Measurements from ENCODE around the gene NIPBL. TPM values are rescaled to one million over a fixed set of nuclear protein-coding genes. Genes with fewer than 3 reads are reported as not detected.

Gene NIPBL, protein sequence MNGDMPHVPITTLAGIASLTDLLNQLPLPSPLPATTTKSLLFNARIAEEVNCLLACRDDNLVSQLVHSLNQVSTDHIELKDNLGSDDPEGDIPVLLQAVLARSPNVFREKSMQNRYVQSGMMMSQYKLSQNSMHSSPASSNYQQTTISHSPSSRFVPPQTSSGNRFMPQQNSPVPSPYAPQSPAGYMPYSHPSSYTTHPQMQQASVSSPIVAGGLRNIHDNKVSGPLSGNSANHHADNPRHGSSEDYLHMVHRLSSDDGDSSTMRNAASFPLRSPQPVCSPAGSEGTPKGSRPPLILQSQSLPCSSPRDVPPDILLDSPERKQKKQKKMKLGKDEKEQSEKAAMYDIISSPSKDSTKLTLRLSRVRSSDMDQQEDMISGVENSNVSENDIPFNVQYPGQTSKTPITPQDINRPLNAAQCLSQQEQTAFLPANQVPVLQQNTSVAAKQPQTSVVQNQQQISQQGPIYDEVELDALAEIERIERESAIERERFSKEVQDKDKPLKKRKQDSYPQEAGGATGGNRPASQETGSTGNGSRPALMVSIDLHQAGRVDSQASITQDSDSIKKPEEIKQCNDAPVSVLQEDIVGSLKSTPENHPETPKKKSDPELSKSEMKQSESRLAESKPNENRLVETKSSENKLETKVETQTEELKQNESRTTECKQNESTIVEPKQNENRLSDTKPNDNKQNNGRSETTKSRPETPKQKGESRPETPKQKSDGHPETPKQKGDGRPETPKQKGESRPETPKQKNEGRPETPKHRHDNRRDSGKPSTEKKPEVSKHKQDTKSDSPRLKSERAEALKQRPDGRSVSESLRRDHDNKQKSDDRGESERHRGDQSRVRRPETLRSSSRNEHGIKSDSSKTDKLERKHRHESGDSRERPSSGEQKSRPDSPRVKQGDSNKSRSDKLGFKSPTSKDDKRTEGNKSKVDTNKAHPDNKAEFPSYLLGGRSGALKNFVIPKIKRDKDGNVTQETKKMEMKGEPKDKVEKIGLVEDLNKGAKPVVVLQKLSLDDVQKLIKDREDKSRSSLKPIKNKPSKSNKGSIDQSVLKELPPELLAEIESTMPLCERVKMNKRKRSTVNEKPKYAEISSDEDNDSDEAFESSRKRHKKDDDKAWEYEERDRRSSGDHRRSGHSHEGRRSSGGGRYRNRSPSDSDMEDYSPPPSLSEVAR (N-terminal part only)
- total RNA-seq = 10 to 100 TPM; 43.2 to 53.6 TPM

DNA sequence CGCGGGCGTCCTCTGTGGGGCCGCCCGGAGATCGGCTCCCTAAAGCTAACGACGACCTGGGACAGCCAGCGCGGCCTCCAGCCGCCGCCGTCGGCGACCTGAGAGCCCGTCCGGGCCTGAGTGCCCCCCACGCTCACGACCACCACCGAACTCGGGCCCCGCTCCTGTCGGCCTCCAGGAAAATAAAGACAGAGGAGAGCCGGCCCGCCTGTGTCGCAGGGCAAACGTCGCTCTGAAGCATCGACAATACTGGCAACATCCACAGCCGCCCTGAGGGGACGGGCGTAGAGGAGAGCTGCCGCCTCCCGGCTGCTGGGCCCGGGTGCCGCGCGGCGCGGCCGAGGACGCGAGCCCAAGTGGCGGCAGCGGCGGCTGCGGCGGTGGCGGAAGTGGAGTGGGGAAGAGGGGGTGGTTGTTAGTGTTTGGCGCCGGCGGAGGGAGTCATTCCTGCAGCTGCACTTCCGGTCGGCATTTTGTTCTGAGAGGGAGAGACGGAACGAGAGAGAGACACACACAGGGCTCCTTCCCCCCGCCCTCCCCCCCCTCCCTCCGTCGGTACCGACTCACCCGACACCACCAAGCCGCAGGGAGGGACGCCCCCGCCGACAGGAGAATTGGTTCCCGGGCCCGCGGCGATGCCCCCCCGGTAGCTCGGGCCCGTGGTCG, at the start of gene NIPBL:
TSS of gene NIPBL (plus strand) at position 471 of the 666 bp plus-strand sequence. CDS start 76,928 bp downstream, outside the sequence.
- DNase-seq (ENCODE audit: low spot score) = peak; percentile 94
- Histone ChIP-seq H3K27me3 (replicated peaks; ENCODE audit: insufficient read depth) (no peaks in the 10 kb centered on the region), H3K4me3 (peak within 1 kb of the TSS; percentile 86 to 95), H3K27ac (peak within 1 kb of the TSS; percentile 91 to 98), H3K36me3 (no peaks in the 10 kb centered on the region), H3K4me1 (replicated peaks) (no peaks in the 10 kb centered on the region), H3K9me3 (no peaks in the 10 kb centered on the region)
- WGBS = under 1% methylated on average over 69 of the region's 73 CpGs
- intact Hi-C loops (cut with DNase I) = loop anchor here (5.0 to 10.0 kb wide), 3 partner anchors 68 to 134 kb away; no protein-coding TSS in a partner anchor
- TF ChIP-seq POLR2AphosphoS5 (IDR thresholded peaks at IDR 0.05) (peak; percentile 53), POLR2A (IDR thresholded peaks at IDR 0.05) (peak; percentile 80), CTCF (IDR thresholded peaks at IDR 0.05) (peak in 1 of 4 experiments; percentile 17)

DNA sequence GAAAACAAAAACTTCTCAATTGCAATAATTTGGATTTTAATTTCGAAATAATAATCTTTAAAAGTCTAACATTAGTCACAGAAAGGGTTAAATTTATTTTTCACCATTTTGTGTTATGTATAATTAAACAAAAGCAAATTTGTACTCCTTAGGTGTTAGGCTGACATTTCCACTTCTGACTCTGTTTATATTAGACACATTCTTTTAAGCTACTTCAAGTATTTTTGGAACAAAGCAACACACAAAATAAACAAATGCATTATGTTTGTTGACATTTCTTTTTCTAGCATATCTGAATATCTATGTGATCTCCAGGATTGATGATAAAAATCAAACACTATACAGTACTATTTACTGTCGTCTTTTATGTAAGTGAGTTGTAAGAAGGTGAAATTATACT, 44.3 kb upstream of the NIPBL start:
- no peak overlapping the region for H3K4me3 ChIP-seq
- no peak overlapping the region for H3K27ac ChIP-seq
- TF ChIP-seq POLR2A (IDR thresholded peaks at IDR 0.05) = no peak
- TF ChIP-seq CTCF (IDR thresholded peaks at IDR 0.05) = no peak
- no peak for TF ChIP-seq POLR2AphosphoS5 (IDR thresholded peaks at IDR 0.05)
- H3K36me3 ChIP-seq = no peaks in the 10 kb centered on the region
- no peaks in the 10 kb centered on the region for H3K27me3 ChIP-seq (replicated peaks; ENCODE audit: insufficient read depth)
- no peaks in the 10 kb centered on the region for H3K4me1 ChIP-seq (replicated peaks)
- intact Hi-C loops (cut with DNase I) = no loop called here
- no peak for DNase-seq (ENCODE audit: low spot score)
- H3K9me3 ChIP-seq = no peaks in the 10 kb centered on the region
- 65% methylated on average over 2 of the region's 2 CpGs for WGBS

DNA sequence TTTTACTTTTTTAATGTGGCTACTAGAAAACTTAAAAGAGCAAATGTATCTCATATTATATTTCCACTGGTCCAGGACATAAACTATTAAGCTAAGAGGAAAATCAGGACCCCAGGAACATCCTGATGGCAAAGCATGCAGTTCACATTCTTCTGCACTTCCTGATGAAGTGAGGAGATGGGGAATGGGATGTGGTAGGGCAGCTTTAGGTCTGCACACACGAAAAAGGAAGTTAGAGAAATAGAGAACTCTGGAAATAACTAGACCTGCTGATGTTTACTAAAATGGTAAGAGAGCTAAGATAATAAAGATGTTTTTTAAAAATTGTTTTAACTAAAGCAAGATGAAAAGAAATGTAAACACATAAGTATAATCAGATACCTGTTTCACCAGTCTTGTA, 39.7 kb upstream of the NIPBL start:
- Histone ChIP-seq H3K4me1 (replicated peaks) (no peaks in the 10 kb centered on the region), H3K4me3 (no peak overlapping the region), H3K27me3 (replicated peaks; ENCODE audit: insufficient read depth) (no peaks in the 10 kb centered on the region), H3K9me3 (no peaks in the 10 kb centered on the region), H3K27ac (no peak overlapping the region), H3K36me3 (no peaks in the 10 kb centered on the region)
- TF ChIP-seq POLR2A (IDR thresholded peaks at IDR 0.05) (no peak), POLR2AphosphoS5 (IDR thresholded peaks at IDR 0.05) (no peak), CTCF (IDR thresholded peaks at IDR 0.05) (no peak)
- WGBS = 28% methylated on average over 1 of the region's 1 CpG
- intact Hi-C loops (cut with DNase I) = no loop called here
- no peak for DNase-seq (ENCODE audit: low spot score)

GRCh38 chr5:36839489-36840476, 36.8 kb upstream of the NIPBL start:
- TF ChIP-seq POLR2AphosphoS5 (IDR thresholded peaks at IDR 0.05) (no peak), CTCF (IDR thresholded peaks at IDR 0.05) (no peak), POLR2A (IDR thresholded peaks at IDR 0.05) (no peak)
- Histone ChIP-seq H3K27ac (no peak overlapping the region), H3K27me3 (replicated peaks; ENCODE audit: insufficient read depth) (no peaks in the 10 kb centered on the region), H3K36me3 (no peaks in the 10 kb centered on the region), H3K4me3 (no peak overlapping the region), H3K4me1 (replicated peaks) (no peaks in the 10 kb centered on the region), H3K9me3 (no peaks in the 10 kb centered on the region)
- DNase-seq (ENCODE audit: low spot score) = no peak
- intact Hi-C loops (cut with DNase I) = no loop called here
- 82% methylated on average over 5 of the region's 5 CpGs for WGBS
